GM12875 (cell line): ENCODE measurements around the gene NPDC1.

Experiments
- H3K4me3 ChIP-seq: one replicate; pipeline ENCODE4 v1.5.1; 2011; ENCODE audit warnings: low read depth, low read length, control low read depth
- TF ChIP-seq, protein P1 (sequence below): IDR thresholded peaks from 2 replicates; pipeline ENCODE4 v1.5.1; 2011; ENCODE audit warnings: low read depth, mild to moderate bottlenecking, control low read depth, inconsistent platforms, low read length, moderate library complexity, borderline replicate concordance; ENCODE audit not compliant: insufficient read depth

The NPDC1 gene

GRCh38 chr9:137062384-137062783 is 16.4 kb upstream of the NPDC1 start:
- no peak overlapping the region for H3K4me3 ChIP-seq
- TF ChIP-seq, protein P1, sequence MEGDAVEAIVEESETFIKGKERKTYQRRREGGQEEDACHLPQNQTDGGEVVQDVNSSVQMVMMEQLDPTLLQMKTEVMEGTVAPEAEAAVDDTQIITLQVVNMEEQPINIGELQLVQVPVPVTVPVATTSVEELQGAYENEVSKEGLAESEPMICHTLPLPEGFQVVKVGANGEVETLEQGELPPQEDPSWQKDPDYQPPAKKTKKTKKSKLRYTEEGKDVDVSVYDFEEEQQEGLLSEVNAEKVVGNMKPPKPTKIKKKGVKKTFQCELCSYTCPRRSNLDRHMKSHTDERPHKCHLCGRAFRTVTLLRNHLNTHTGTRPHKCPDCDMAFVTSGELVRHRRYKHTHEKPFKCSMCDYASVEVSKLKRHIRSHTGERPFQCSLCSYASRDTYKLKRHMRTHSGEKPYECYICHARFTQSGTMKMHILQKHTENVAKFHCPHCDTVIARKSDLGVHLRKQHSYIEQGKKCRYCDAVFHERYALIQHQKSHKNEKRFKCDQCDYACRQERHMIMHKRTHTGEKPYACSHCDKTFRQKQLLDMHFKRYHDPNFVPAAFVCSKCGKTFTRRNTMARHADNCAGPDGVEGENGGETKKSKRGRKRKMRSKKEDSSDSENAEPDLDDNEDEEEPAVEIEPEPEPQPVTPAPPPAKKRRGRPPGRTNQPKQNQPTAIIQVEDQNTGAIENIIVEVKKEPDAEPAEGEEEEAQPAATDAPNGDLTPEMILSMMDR: no peak

DNA sequence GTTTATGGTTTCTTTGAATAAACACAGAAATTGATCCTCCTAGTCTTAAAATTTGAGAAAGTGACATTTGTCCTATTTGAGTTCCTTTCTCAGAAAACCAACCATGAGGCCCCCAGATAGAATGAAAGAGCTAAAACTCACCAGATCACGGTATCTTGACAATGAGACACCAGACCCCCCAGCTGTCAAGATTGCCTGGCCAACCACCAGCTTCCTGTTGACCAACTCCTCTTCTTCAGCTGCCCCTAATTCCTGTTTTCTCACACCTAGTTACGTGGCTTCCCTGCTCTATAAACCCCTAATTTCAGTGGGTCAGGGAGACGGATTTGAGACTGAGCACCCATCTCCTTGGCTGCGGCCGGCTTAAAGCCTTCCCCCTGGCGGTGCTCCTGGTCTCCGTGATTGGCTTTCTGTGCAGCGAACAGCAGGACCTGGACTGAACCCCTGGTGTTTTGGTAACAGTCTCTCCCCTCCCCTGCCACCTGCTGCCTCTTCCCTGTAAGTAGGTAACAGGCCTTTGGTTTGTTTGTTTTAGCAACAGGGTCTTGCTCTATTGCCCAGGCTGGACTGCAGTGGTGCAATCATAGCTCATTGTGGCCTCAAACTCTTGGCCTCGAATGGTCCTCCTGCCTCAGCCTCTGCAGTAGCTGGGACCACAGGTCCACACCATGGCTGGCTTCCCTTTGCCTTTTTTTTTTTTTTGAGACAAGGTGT is 12.7 kb upstream of the NPDC1 start:
- TF ChIP-seq, protein P1: no peak
- no peak overlapping the region for H3K4me3 ChIP-seq

- H3K4me3 ChIP-seq: no peak overlapping the region
- TF ChIP-seq, protein P1: no peak
Observed at GRCh38 chr9:137057545-137057944, 11.6 kb upstream of the NPDC1 start.

- TF ChIP-seq, protein P1: no peak
- H3K4me3 ChIP-seq: no peak overlapping the region
Observed at GRCh38 chr9:137056739-137057415, 10.9 kb upstream of the NPDC1 start.

- TF ChIP-seq, protein P1: no peak
- no peak overlapping the region for H3K4me3 ChIP-seq
Observed at GRCh38 chr9:137055385-137056364, 9.7 kb upstream of the NPDC1 start.

GRCh38 chr9:137054932-137055384 is 9.0 kb upstream of the NPDC1 start:
- TF ChIP-seq, protein P1: no peak
- H3K4me3 ChIP-seq: no peak overlapping the region
